ENCODE measurements around the gene MMP23B. TPM values are rescaled to one million over a fixed set of nuclear protein-coding genes. Genes with fewer than 3 reads are reported as not detected.

The MMP23B gene
- polyA plus RNA-seq, 3 donors = 0.21 to 1.5 (median 0.24) TPM

- H3K36me3 ChIP-seq (replicated peaks in 1 of 2; ENCODE audit: control insufficient read depth in 1 of 2, insufficient read depth in 2 of 2, low read length in 2 of 2) = no peaks in the 10 kb centered on the region
- intact Hi-C loops (cut with micrococcal nuclease) = no loop called here
- H3K79me2 ChIP-seq (ENCODE audit: insufficient read depth, low read length) = no peaks in the 10 kb centered on the region
- no peaks in the 10 kb centered on the region for H3K9me3 ChIP-seq (replicated peaks in 1 of 2; ENCODE audit: control insufficient read depth in 1 of 2, insufficient read depth in 1 of 2, low read length in 2 of 2)
- H3K4me2 ChIP-seq (replicated peaks; ENCODE audit: extremely low read depth, low read length, poor library complexity, severe bottlenecking) = no peak overlapping the region
- TF ChIP-seq, protein P1, sequence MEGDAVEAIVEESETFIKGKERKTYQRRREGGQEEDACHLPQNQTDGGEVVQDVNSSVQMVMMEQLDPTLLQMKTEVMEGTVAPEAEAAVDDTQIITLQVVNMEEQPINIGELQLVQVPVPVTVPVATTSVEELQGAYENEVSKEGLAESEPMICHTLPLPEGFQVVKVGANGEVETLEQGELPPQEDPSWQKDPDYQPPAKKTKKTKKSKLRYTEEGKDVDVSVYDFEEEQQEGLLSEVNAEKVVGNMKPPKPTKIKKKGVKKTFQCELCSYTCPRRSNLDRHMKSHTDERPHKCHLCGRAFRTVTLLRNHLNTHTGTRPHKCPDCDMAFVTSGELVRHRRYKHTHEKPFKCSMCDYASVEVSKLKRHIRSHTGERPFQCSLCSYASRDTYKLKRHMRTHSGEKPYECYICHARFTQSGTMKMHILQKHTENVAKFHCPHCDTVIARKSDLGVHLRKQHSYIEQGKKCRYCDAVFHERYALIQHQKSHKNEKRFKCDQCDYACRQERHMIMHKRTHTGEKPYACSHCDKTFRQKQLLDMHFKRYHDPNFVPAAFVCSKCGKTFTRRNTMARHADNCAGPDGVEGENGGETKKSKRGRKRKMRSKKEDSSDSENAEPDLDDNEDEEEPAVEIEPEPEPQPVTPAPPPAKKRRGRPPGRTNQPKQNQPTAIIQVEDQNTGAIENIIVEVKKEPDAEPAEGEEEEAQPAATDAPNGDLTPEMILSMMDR (IDR thresholded peaks at IDR 0.05) = no peak
- H3K9me3 Mint-ChIP-seq = peaks cover 0 to 3% (median 0%) of the 10 kb centered on the region in 7 donors
- H3K27me3 ChIP-seq (ENCODE audit: control insufficient read depth in 2 of 2, insufficient read depth in 2 of 2, low read length in 2 of 2) = peaks cover 5 to 11% of the 10 kb centered on the region in 2 donors
- no peaks in the 10 kb centered on the region for H3K36me3 Mint-ChIP-seq
- H3K27me3 Mint-ChIP-seq (ENCODE audit: low read depth in 3 of 3) = peaks cover 22 to 47% (median 37%) of the 10 kb centered on the region in 3 donors
- 91% methylated on average over 22 of the region's 23 CpGs for WGBS (ENCODE audit: insufficient coverage)
- no peak overlapping the region for H2AFZ ChIP-seq (ENCODE audit: insufficient read depth, low read depth, low read length, poor library complexity, severe bottlenecking)
- H3K4me3 ChIP-seq (replicated peaks in 1 of 3; ENCODE audit: low read depth in 2 of 3, low read length in 3 of 3) = no peak overlapping the region
- no peaks in the 10 kb centered on the region for H3K4me1 ChIP-seq (ENCODE audit: control insufficient read depth in 1 of 2, insufficient read depth in 2 of 2, low read length in 2 of 2)
- no peak overlapping the region for H3K27ac Mint-ChIP-seq
- no peak overlapping the region for H3K4me3 Mint-ChIP-seq
- no peak for DNase-seq
- H3K4me1 Mint-ChIP-seq = no peaks in the 10 kb centered on the region
- no peaks in the 10 kb centered on the region for H4K20me1 ChIP-seq (ENCODE audit: insufficient read depth, low read length)
- no peak overlapping the region for H3K27ac ChIP-seq (ENCODE audit: low read depth in 1 of 2, low read length in 2 of 2)
- H3K9ac ChIP-seq (ENCODE audit: insufficient read depth, low read length, poor library complexity, severe bottlenecking) = no peak overlapping the region
These were observed 48.5 kb upstream of the MMP23B start for GRCh38 chr1:1583347-1584010.

DNA sequence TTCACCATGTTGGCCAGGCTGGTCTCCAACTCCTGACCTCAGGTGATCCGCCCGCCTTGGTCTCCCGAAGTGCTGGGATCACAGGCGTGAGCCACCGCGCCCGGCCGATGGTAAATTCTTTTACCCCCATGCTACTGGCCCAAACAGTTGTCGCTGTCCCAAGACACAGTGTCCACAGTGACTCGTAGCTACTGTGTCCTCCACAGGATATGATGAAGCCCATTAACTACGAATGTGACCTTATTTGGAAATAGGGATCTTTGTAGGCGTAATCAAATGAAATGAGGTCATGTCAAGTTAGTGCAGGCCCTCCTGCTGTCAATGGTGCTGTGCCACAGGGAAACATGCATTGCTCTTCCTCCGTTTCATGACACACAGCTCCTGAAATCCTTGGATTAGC, 40.5 kb upstream of the MMP23B start:
- Histone ChIP-seq H3K4me1 (ENCODE audit: control insufficient read depth in 1 of 2, insufficient read depth in 2 of 2, low read length in 2 of 2) (no peaks in the 10 kb centered on the region), H4K20me1 (ENCODE audit: insufficient read depth, low read length) (no peaks in the 10 kb centered on the region), H3K4me3 (replicated peaks in 1 of 3; ENCODE audit: low read depth in 2 of 3, low read length in 3 of 3) (no peak overlapping the region), H3K27ac (ENCODE audit: low read depth in 1 of 2, low read length in 2 of 2) (no peak overlapping the region), H3K9ac (ENCODE audit: insufficient read depth, low read length, poor library complexity, severe bottlenecking) (no peak overlapping the region), H3K79me2 (ENCODE audit: insufficient read depth, low read length) (no peaks in the 10 kb centered on the region), H3K9me3 (replicated peaks in 1 of 2; ENCODE audit: control insufficient read depth in 1 of 2, insufficient read depth in 1 of 2, low read length in 2 of 2) (no peaks in the 10 kb centered on the region), H2AFZ (ENCODE audit: insufficient read depth, low read depth, low read length, poor library complexity, severe bottlenecking) (no peak overlapping the region), H3K36me3 (replicated peaks in 1 of 2; ENCODE audit: control insufficient read depth in 1 of 2, insufficient read depth in 2 of 2, low read length in 2 of 2) (no peaks in the 10 kb centered on the region), H3K4me2 (replicated peaks; ENCODE audit: extremely low read depth, low read length, poor library complexity, severe bottlenecking) (no peak overlapping the region), H3K27me3 (ENCODE audit: control insufficient read depth in 2 of 2, insufficient read depth in 2 of 2, low read length in 2 of 2) (peaks cover 0 to 9% of the 10 kb centered on the region in 2 donors)
- WGBS (ENCODE audit: insufficient coverage) = 83% methylated on average over 2 of the region's 13 CpGs
- TF ChIP-seq, protein P1 (IDR thresholded peaks at IDR 0.05) = no peak
- H3K9me3 Mint-ChIP-seq = no peaks in the 10 kb centered on the region
- no peak overlapping the region for H3K4me3 Mint-ChIP-seq
- intact Hi-C loops (cut with micrococcal nuclease) = no loop called here
- no peaks in the 10 kb centered on the region for H3K36me3 Mint-ChIP-seq
- DNase-seq = no peak
- peaks cover 9 to 13% (median 11%) of the 10 kb centered on the region in 3 donors for H3K27me3 Mint-ChIP-seq (ENCODE audit: low read depth in 3 of 3)
- no peak overlapping the region for H3K27ac Mint-ChIP-seq
- no peaks in the 10 kb centered on the region for H3K4me1 Mint-ChIP-seq

Data from CD14-positive monocyte (primary cell).